ENCODE results near the gene GPR89B.
"Not testable (repeated sequence)": the region's sequence is repeated elsewhere in the genome, so short reads cannot be mapped to it uniquely, and the experiment has no call there.

Gene GPR89B

DNA sequence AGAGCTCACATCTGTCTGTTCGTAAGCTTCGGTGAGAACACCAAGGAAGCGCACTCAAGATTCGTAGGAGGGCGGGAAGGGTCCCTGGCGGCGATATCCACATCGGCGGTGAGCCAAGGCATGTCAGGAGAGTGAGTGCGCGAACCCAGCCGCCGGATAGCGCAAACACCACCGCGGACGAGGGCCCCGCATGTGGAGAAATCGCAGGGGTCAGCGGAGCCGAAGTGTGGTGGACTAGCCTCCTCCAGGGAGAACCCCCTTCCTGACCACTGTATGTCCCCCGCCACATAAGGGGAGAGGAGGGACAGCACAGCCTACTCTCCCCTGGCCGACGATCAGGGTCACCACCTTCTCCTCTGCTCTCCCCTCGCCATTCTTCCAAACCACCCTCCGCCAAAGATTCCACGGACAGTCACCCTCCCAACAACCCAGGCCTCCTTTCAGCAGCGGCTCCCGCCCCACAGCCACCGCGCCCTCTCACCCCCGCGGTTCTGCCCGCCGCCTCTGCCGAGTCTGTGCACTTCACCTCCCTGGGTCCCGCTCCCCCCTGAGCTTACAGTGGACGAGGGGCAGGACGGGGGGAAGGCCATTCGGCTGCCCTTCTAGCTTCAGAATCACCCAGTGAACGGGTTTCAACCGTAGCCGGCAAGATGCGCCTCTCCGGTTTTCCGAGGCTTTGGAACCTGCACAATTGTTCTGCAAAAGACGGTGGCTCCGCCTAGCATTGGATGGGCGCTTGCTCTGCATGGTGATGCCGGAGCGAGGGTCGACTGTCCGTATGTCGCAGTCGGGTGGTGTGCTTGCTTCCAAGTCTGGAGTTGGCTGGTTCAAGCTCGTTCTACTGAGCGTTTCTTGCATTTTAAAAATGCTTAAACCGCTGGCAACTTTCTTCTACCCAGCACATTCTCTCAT, 86.3 kb downstream of the GPR89B start:
- not testable (repeated sequence) for H3K27ac ChIP-seq (ENCODE audit: insufficient read depth, low read length, poor library complexity, severe bottlenecking); H3K9me3 ChIP-seq (ENCODE audit: control insufficient read depth, low read length); H3K27me3 ChIP-seq (replicated peaks; ENCODE audit: control insufficient read depth, insufficient read depth, low read length, poor library complexity, severe bottlenecking); H3K36me3 ChIP-seq (ENCODE audit: control insufficient read depth, insufficient read depth, low read length); H3K4me1 ChIP-seq (ENCODE audit: control insufficient read depth, insufficient read depth, low read length, poor library complexity, severe bottlenecking); DNase-seq; H3K4me3 ChIP-seq (ENCODE audit: insufficient read depth, low read depth, low read length, poor library complexity, severe bottlenecking)

DNA sequence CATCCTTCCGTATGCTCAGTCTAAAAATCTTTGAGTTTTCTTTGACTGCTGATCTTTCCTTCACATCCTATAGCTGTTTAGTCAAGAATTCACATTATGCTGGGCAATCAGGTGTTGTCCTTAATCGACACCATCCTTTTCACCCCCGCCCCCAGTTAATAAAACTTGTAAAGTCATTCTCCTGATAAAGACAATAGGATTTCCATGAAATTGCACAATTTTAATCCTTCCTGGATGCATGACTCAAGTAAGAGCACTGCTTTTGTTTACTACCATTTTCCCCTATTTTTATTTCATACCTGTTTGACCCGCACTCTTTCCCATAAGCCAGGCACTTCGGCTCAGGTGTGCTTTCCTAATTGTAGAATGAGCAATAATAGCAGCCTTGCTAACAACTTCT, 96.7 kb downstream of the GPR89B start:
- H3K9me3 ChIP-seq (ENCODE audit: control insufficient read depth, low read length); H3K27me3 ChIP-seq (replicated peaks; ENCODE audit: control insufficient read depth, insufficient read depth, low read length, poor library complexity, severe bottlenecking); H3K36me3 ChIP-seq (ENCODE audit: control insufficient read depth, insufficient read depth, low read length); H3K4me3 ChIP-seq (ENCODE audit: insufficient read depth, low read depth, low read length, poor library complexity, severe bottlenecking); DNase-seq; H3K4me1 ChIP-seq (ENCODE audit: control insufficient read depth, insufficient read depth, low read length, poor library complexity, severe bottlenecking); H3K27ac ChIP-seq (ENCODE audit: insufficient read depth, low read length, poor library complexity, severe bottlenecking): not testable (repeated sequence)

DNA sequence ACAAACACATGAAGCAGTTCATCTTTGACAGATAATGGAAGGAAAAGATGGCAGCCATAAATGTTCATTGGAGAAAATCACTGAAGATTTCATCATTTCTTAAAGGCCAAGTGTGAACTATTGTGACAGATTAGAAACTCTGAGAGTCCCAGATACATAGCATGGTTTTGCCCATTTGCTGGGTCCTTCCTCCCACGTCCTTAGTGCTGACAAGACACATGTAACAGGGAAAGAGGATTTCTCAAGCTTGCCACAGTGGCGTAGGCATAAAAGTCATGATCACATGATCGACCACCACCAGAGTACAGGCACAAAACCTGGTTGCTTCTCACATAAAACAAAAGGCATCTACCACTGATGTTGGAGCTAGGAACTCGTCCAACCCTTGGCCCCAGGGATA, 98.8 kb downstream of the GPR89B start:
- not testable (repeated sequence) for H3K27me3 ChIP-seq (replicated peaks; ENCODE audit: control insufficient read depth, insufficient read depth, low read length, poor library complexity, severe bottlenecking); DNase-seq; H3K9me3 ChIP-seq (ENCODE audit: control insufficient read depth, low read length); H3K27ac ChIP-seq (ENCODE audit: insufficient read depth, low read length, poor library complexity, severe bottlenecking); H3K4me3 ChIP-seq (ENCODE audit: insufficient read depth, low read depth, low read length, poor library complexity, severe bottlenecking); H3K4me1 ChIP-seq (ENCODE audit: control insufficient read depth, insufficient read depth, low read length, poor library complexity, severe bottlenecking); H3K36me3 ChIP-seq (ENCODE audit: control insufficient read depth, insufficient read depth, low read length)

DNA sequence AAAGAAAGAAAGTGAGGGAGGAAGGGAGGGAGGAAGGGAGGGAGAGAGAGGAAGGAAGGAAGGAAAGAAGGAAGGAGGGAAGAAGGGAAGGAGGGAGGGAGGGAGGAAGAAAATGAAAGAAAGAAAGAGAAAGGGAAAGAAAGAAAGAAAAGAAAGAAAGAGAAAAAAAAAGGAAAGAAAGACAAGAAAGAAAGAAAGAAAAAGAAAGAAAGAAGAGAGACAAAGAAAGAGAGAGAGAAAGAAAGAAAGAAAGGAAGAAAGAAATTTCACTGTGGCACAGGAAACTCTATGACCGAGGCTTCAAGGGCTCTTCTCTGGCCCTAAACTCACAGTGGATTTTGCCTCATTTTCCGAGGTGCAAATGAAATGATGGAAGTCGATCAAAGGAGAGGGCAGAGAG, 104.0 kb downstream of the GPR89B start:
- not testable (repeated sequence) for H3K36me3 ChIP-seq (ENCODE audit: control insufficient read depth, insufficient read depth, low read length); H3K4me1 ChIP-seq (ENCODE audit: control insufficient read depth, insufficient read depth, low read length, poor library complexity, severe bottlenecking); H3K27me3 ChIP-seq (replicated peaks; ENCODE audit: control insufficient read depth, insufficient read depth, low read length, poor library complexity, severe bottlenecking); H3K9me3 ChIP-seq (ENCODE audit: control insufficient read depth, low read length); DNase-seq; H3K4me3 ChIP-seq (ENCODE audit: insufficient read depth, low read depth, low read length, poor library complexity, severe bottlenecking); H3K27ac ChIP-seq (ENCODE audit: insufficient read depth, low read length, poor library complexity, severe bottlenecking)

DNA sequence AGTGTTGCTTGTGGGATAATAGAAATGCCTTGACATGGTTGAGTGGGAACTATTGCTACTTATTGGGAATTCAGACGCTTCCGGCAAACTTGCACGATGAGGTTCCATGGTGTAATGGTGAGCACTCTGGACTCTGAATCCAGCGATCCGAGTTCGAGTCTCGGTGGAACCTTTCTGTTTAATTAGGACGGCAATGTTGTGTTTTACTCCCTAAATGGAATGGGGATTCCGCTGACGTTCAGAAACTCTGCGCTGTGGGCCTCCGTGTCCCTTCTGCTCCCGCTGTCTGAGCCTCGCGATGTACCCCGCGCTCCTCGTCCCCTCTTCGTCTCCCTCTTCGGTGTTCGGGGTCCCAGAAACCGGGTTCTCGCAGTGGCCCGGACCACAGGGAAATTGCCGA, 104.5 kb downstream of the GPR89B start:
- not testable (repeated sequence) for H3K27ac ChIP-seq (ENCODE audit: insufficient read depth, low read length, poor library complexity, severe bottlenecking); H3K4me3 ChIP-seq (ENCODE audit: insufficient read depth, low read depth, low read length, poor library complexity, severe bottlenecking); H3K36me3 ChIP-seq (ENCODE audit: control insufficient read depth, insufficient read depth, low read length); H3K27me3 ChIP-seq (replicated peaks; ENCODE audit: control insufficient read depth, insufficient read depth, low read length, poor library complexity, severe bottlenecking); H3K9me3 ChIP-seq (ENCODE audit: control insufficient read depth, low read length); DNase-seq; H3K4me1 ChIP-seq (ENCODE audit: control insufficient read depth, insufficient read depth, low read length, poor library complexity, severe bottlenecking)

DNA sequence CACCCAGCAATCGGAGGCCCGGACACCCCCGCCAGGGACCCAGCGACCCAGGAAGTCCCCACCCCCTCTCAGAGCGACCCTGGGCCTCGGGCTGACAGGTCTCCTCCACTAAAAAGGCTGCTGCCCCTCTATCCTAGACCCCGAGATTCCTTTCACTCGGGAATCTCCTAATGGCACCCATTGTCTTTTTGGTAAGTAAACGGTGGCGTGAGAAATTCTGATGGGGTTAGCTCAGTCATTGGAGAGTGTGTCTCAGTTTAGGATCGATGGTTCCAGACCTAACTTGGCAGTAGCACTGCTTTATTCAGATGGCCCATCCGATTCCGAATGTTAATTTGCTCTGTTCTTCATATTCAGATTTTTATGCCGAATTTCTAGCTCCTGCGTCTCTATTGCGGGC, 104.9 kb downstream of the GPR89B start:
- DNase-seq; H3K36me3 ChIP-seq (ENCODE audit: control insufficient read depth, insufficient read depth, low read length); H3K4me3 ChIP-seq (ENCODE audit: insufficient read depth, low read depth, low read length, poor library complexity, severe bottlenecking); H3K4me1 ChIP-seq (ENCODE audit: control insufficient read depth, insufficient read depth, low read length, poor library complexity, severe bottlenecking); H3K27ac ChIP-seq (ENCODE audit: insufficient read depth, low read length, poor library complexity, severe bottlenecking); H3K9me3 ChIP-seq (ENCODE audit: control insufficient read depth, low read length); H3K27me3 ChIP-seq (replicated peaks; ENCODE audit: control insufficient read depth, insufficient read depth, low read length, poor library complexity, severe bottlenecking): not testable (repeated sequence)

DNA sequence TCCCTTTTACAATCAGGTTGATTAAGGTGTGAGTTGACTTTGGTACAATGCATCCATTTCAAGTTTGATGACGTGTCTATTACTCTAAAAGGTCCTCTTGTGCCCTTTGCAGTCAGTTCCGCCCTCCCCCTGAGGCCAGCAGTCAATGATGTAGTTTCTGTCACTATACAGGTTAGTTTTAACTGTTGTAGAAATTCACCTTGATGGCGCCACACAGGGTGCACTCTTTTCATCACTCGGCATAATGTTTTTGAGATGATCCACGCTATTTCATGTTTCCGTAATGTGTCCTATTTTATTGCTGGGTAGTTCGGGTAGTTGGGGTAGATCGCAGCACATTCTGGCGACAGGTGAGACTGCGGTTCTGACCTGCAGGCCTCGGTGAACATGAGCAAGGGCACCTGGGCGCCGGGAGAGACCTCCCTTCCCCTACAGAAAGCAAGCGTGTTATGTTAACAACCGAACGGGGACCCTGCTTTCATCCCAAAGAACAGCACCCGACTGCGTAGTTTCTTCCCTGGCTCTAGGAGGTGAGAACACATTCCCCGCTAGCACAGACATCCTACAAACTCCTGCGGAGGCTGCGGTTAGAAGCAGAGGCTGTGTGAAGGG, 109.7 kb downstream of the GPR89B start:
- not testable (repeated sequence) for DNase-seq; H3K27me3 ChIP-seq (replicated peaks; ENCODE audit: control insufficient read depth, insufficient read depth, low read length, poor library complexity, severe bottlenecking); H3K36me3 ChIP-seq (ENCODE audit: control insufficient read depth, insufficient read depth, low read length); H3K4me3 ChIP-seq (ENCODE audit: insufficient read depth, low read depth, low read length, poor library complexity, severe bottlenecking); H3K9me3 ChIP-seq (ENCODE audit: control insufficient read depth, low read length); H3K4me1 ChIP-seq (ENCODE audit: control insufficient read depth, insufficient read depth, low read length, poor library complexity, severe bottlenecking)
- H3K27ac ChIP-seq (ENCODE audit: insufficient read depth, low read length, poor library complexity, severe bottlenecking): peak overlapping the region; percentile 77

DNA sequence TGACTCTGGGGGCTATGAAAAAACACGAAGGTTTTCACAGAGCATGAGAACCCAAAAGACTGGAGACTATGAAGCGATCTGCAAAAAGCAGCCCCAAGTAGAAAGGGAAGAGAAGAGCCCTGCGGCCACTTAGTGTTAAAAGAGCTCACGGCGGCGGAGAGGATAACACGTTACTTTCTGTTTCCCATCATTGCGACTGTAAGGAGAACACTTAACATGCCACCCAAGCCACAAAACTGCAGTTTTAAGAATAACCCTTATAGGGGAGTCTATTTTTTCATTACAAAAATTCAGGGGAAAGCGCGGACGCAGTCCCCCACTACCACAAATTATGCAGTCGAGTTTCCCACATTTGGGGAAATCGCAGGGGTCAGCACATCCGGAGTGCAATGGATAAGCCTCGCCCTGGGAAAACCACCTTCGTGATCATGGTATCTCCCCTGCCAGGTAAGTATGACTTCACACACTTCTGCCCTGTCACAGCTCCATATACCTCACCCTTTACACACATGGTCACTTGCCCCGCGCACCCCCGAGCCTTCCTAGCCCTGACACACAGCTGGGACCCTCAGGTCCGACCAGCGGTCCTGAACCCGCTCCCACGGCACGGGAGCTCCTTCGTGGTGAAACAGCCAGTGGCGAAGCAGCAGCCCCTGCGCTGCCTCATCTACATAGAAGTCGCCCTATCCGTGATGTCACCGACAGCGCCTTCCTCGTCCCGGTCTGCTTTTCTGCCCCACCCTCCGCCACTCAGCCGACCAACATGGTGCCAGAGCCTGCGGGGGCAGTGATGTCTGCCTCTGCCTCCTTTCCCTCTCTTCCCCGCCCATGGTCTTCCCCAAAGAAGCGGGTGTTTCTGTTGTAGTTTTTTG, 110.5 kb downstream of the GPR89B start:
- not testable (repeated sequence) for H3K9me3 ChIP-seq (ENCODE audit: control insufficient read depth, low read length); H3K27me3 ChIP-seq (replicated peaks; ENCODE audit: control insufficient read depth, insufficient read depth, low read length, poor library complexity, severe bottlenecking); H3K4me3 ChIP-seq (ENCODE audit: insufficient read depth, low read depth, low read length, poor library complexity, severe bottlenecking); H3K36me3 ChIP-seq (ENCODE audit: control insufficient read depth, insufficient read depth, low read length); H3K4me1 ChIP-seq (ENCODE audit: control insufficient read depth, insufficient read depth, low read length, poor library complexity, severe bottlenecking)
- peak overlapping the region; percentile 77 for H3K27ac ChIP-seq (ENCODE audit: insufficient read depth, low read length, poor library complexity, severe bottlenecking)
- peak; percentile 60 to 70 (median 60) for DNase-seq

All from effector memory CD4-positive, alpha-beta T cell (primary cell).